OCI-LY1 (cell line): ENCODE measurements around the gene HNRNPAB.

Source experiments
- CTCF ChIP-seq: fragments of 200-600 bp; sonication (generic), shearing (Covaris generic); IDR thresholded peaks from 2 replicates; pipeline ENCODE4 v1.5.1; 2017; ENCODE audit warnings: mild to moderate bottlenecking, antibody characterized with exemption, low read length, moderate library complexity, mixed read lengths
- EZH2 ChIP-seq: fragments of 200-600 bp; sonication (generic), shearing (Covaris generic); IDR thresholded peaks from 2 replicates; pipeline ENCODE4 v1.8.0; 2017; ENCODE audit warnings: borderline replicate concordance, mixed run types, mild to moderate bottlenecking, antibody characterized with exemption, low read length, moderate library complexity, mixed read lengths

- TF ChIP-seq CTCF (no peak), EZH2 (no peak)
These were observed 33.3 kb downstream of the HNRNPAB start for GRCh38 chr5:178237431-178238312.
